MM.1S (cell line): Measurements from ENCODE around the gene C1orf198.

Experiments
- DNase-seq: peaks from one replicate; pipeline ENCODE4 v3.0.0-alpha.2; 2015
- H2AFZ ChIP-seq: fragments of 300-600 bp; sonication (generic); 2 replicates; pipeline ENCODE4 v1.6.0; 2016; ENCODE audit warnings: antibody characterized with exemption, low read length
- H3F3A ChIP-seq: fragments of 300-600 bp; sonication (generic); 2 replicates; pipeline ENCODE4 v1.6.1; 2016; ENCODE audit warnings: mild to moderate bottlenecking, antibody characterized with exemption, low read length, moderate library complexity, mixed read lengths; ENCODE audit not compliant: insufficient read depth
- H3K27ac ChIP-seq: fragments of 300-600 bp; sonication (generic); 2 replicates; pipeline ENCODE4 v1.5.1; 2016; ENCODE audit warnings: mild to moderate bottlenecking, low read length
- H3K27me3 ChIP-seq: fragments of 300-600 bp; sonication (generic); replicated peaks from 2 replicates; pipeline ENCODE4 v1.6.0; 2016; ENCODE audit warnings: low read length; ENCODE audit not compliant: insufficient read depth
- H3K36me3 ChIP-seq: fragments of 300-600 bp; sonication (generic); replicated peaks from 2 replicates; pipeline ENCODE4 v1.6.1; 2016; ENCODE audit warnings: mild to moderate bottlenecking, low read length, mixed read lengths; ENCODE audit not compliant: insufficient read depth
- H3K4me1 ChIP-seq: fragments of 300-600 bp; sonication (generic); 2 replicates; pipeline ENCODE4 v1.6.1; 2016; ENCODE audit warnings: low read length, mixed read lengths
- H3K4me2 ChIP-seq: fragments of 300-600 bp; sonication (generic); 2 replicates; pipeline ENCODE4 v1.6.0; 2016; ENCODE audit warnings: low read depth, low read length
- H3K4me3 ChIP-seq: fragments of 300-600 bp; sonication (generic); 2 replicates; pipeline ENCODE4 v1.5.1; 2016; ENCODE audit warnings: low read length, mixed read lengths
- H3K79me2 ChIP-seq: fragments of 300-600 bp; sonication (generic); 2 replicates; pipeline ENCODE4 v1.6.1; 2016; ENCODE audit warnings: mixed run types, low read length, mixed read lengths
- H3K9ac ChIP-seq: fragments of 300-600 bp; sonication (generic); 2 replicates; pipeline ENCODE4 v1.6.1; 2016; ENCODE audit warnings: low read length, mixed read lengths
- H3K9me2 ChIP-seq: fragments of 300-600 bp; sonication (generic); replicated peaks from 2 replicates; pipeline ENCODE4 v1.6.1; 2016; ENCODE audit warnings: mild to moderate bottlenecking, low read length, mixed read lengths; ENCODE audit not compliant: insufficient read depth
- H3K9me3 ChIP-seq: fragments of 300-600 bp; sonication (generic); replicated peaks from 2 replicates; pipeline ENCODE4 v1.6.1; 2016; ENCODE audit warnings: mild to moderate bottlenecking, low read length, mixed read lengths; ENCODE audit not compliant: insufficient read depth
- H4K20me1 ChIP-seq: fragments of 300-600 bp; sonication (generic); 2 replicates; pipeline ENCODE4 v1.6.1; 2016; ENCODE audit warnings: mild to moderate bottlenecking, low read length, moderate library complexity, mixed read lengths; ENCODE audit not compliant: insufficient read depth
- EZH2 ChIP-seq: fragments of 300-600 bp; sonication (generic); optimal IDR thresholded peaks from 2 replicates; pipeline ENCODE3; 2017; ENCODE audit warnings: low read depth, mild to moderate bottlenecking, antibody characterized with exemption, low read length, mixed read lengths
- EZH2phosphoT487 ChIP-seq: fragments of 300-600 bp; sonication (generic); IDR thresholded peaks from 2 replicates; pipeline ENCODE4 v1.6.1; 2018; ENCODE audit warnings: antibody characterized with exemption, low read length
- TF ChIP-seq, protein P1 (sequence below): fragments of 300-600 bp; sonication (generic); IDR thresholded peaks from 2 replicates; pipeline ENCODE4 v1.5.1; 2016; ENCODE audit warnings: antibody characterized with exemption, low read length, mixed read lengths

Gene C1orf198

DNA sequence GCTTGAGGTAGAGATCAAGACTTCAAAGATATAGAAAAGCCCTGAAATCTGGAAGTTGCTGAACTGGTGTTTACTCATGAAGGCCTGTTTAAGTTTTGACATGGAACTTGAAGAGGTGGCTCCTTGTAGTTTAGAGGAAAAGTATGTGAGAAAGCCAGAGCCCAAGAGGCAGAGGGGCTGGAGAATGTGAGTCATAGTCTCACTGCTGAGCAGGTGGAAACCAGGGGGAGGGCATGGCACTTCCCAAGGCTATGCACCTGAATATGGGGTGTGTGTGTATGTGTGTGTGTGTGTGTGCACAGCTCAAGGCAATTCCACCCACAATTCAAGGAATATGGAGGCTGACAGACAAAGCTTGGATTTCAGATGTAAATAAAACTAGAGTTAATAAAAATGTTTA is 46.8 kb upstream of the C1orf198 start:
- no peaks in the 10 kb centered on the region for H3K4me1 ChIP-seq
- no peaks in the 10 kb centered on the region for H3F3A ChIP-seq
- TF ChIP-seq EZH2phosphoT487 (no peak), EZH2 (no peak)
- TF ChIP-seq, protein P1, sequence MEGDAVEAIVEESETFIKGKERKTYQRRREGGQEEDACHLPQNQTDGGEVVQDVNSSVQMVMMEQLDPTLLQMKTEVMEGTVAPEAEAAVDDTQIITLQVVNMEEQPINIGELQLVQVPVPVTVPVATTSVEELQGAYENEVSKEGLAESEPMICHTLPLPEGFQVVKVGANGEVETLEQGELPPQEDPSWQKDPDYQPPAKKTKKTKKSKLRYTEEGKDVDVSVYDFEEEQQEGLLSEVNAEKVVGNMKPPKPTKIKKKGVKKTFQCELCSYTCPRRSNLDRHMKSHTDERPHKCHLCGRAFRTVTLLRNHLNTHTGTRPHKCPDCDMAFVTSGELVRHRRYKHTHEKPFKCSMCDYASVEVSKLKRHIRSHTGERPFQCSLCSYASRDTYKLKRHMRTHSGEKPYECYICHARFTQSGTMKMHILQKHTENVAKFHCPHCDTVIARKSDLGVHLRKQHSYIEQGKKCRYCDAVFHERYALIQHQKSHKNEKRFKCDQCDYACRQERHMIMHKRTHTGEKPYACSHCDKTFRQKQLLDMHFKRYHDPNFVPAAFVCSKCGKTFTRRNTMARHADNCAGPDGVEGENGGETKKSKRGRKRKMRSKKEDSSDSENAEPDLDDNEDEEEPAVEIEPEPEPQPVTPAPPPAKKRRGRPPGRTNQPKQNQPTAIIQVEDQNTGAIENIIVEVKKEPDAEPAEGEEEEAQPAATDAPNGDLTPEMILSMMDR: no peak
- H3K4me3 ChIP-seq: no peak overlapping the region
- no peaks in the 10 kb centered on the region for H3K9me2 ChIP-seq
- no peaks in the 10 kb centered on the region; the same call in 1 of the 2 replicates for H3K36me3 ChIP-seq
- DNase-seq: no peak
- no peak overlapping the region for H3K9ac ChIP-seq
- no peak overlapping the region for H2AFZ ChIP-seq
- H3K4me2 ChIP-seq: no peak overlapping the region
- H3K27ac ChIP-seq: no peak overlapping the region
- H4K20me1 ChIP-seq: no peaks in the 10 kb centered on the region
- no peaks in the 10 kb centered on the region for H3K9me3 ChIP-seq
- H3K27me3 ChIP-seq: no peaks in the 10 kb centered on the region
- no peaks in the 10 kb centered on the region for H3K79me2 ChIP-seq

DNA sequence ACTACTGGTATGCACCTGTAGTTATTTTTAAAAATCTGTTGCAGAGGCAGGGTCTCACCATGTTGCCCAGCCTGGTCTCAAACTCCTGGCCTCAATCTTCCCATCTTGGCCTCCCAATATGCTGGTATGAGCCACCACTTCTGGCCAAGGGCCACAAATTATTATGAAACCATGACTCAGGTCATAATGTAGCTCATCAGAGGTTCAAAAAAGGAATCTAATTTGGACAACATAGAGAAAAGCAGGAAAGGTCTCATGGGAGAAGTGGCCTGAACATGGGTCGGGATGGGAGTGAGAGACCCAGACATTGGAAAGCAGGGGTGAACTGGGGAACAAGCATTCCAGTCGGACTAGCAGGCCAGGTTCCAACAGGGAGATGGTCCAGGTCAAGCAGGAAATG is 45.2 kb upstream of the C1orf198 start:
- DNase-seq: no peak
- Histone ChIP-seq H3K9me2 (no peaks in the 10 kb centered on the region), H3F3A (no peaks in the 10 kb centered on the region), H2AFZ (no peak overlapping the region), H3K79me2 (no peaks in the 10 kb centered on the region), H3K27ac (no peak overlapping the region), H3K27me3 (no peaks in the 10 kb centered on the region), H3K9ac (no peak overlapping the region), H3K4me3 (no peak overlapping the region), H3K4me2 (no peak overlapping the region), H3K4me1 (no peaks in the 10 kb centered on the region), H4K20me1 (no peaks in the 10 kb centered on the region), H3K36me3 (no peaks in the 10 kb centered on the region; the same call in 1 of the 2 replicates), H3K9me3 (no peaks in the 10 kb centered on the region)
- TF ChIP-seq EZH2phosphoT487: no peak
- TF ChIP-seq, protein P1: no peak
- no peak for TF ChIP-seq EZH2

DNA sequence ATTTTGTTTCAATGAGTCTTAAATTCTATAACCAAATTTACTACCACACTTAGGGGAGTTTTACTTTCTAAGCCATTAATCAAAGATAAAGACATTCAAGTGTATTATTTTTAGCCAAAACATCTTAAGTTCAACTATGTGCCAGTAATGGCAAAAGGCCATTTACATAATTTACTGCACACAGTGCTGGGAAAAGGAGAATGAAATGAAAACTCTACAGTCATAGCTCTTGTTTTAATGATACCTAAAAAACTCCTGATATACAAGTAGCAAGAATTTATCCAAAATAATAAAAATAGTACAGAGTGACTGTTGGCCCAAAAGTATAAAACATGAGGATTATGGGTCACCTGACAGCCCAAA is 42.4 kb upstream of the C1orf198 start:
- no peaks in the 10 kb centered on the region for H3K9me3 ChIP-seq
- no peaks in the 10 kb centered on the region for H3K9me2 ChIP-seq
- no peak for DNase-seq
- peaks cover 11% of the 10 kb centered on the region; the same call in 1 of the 2 replicates for H3K4me1 ChIP-seq
- H3F3A ChIP-seq: no peaks in the 10 kb centered on the region
- no peaks in the 10 kb centered on the region for H3K79me2 ChIP-seq
- no peaks in the 10 kb centered on the region for H3K27me3 ChIP-seq
- no peak overlapping the region for H2AFZ ChIP-seq
- TF ChIP-seq, protein P1: no peak
- TF ChIP-seq EZH2phosphoT487: no peak
- TF ChIP-seq EZH2: no peak
- peaks cover 5% of the 10 kb centered on the region; the same call in 1 of the 2 replicates for H3K36me3 ChIP-seq
- H3K9ac ChIP-seq: no peak overlapping the region
- no peak overlapping the region for H3K4me3 ChIP-seq
- no peak overlapping the region for H3K27ac ChIP-seq
- no peaks in the 10 kb centered on the region for H4K20me1 ChIP-seq
- no peak overlapping the region for H3K4me2 ChIP-seq
